ENCODE measurements around the gene WBP1L. TPM values are rescaled to one million over a fixed set of nuclear protein-coding genes. Genes with fewer than 3 reads are reported as not detected.

The WBP1L gene
- polyA plus RNA-seq, 3 donors: 24.8 to 43.0 (median 38.3) TPM

GRCh38 chr10:102775201-102775934 lies 31.6 kb downstream of the WBP1L start:
- H3K9me3 ChIP-seq (replicated peaks in 1 of 2; ENCODE audit: control insufficient read depth in 1 of 2, insufficient read depth in 1 of 2, low read length in 2 of 2): no peaks in the 10 kb centered on the region
- H3K9me3 Mint-ChIP-seq: no peaks in the 10 kb centered on the region
- H3K4me1 Mint-ChIP-seq: peaks cover 49% of the 10 kb centered on the region
- WGBS (ENCODE audit: insufficient coverage): 95% methylated on average over 15 of the region's 16 CpGs
- peaks cover 6 to 27% of the 10 kb centered on the region in 2 donors for H3K36me3 ChIP-seq (replicated peaks in 1 of 2; ENCODE audit: control insufficient read depth in 1 of 2, insufficient read depth in 2 of 2, low read length in 2 of 2)
- peaks cover 31 to 61% of the 10 kb centered on the region in 2 donors for H3K36me3 Mint-ChIP-seq
- DNase-seq: no peak
- no peaks in the 10 kb centered on the region for H3K27me3 Mint-ChIP-seq (ENCODE audit: low read depth in 3 of 3)
- peaks cover 44% of the 10 kb centered on the region for H4K20me1 ChIP-seq (ENCODE audit: insufficient read depth, low read length)
- H3K27me3 ChIP-seq (ENCODE audit: control insufficient read depth in 2 of 2, insufficient read depth in 2 of 2, low read length in 2 of 2): no peaks in the 10 kb centered on the region
- intact Hi-C loops (cut with micrococcal nuclease): no loop called here
- peak overlapping the region; percentile 14 to 75 for H3K27ac ChIP-seq (ENCODE audit: low read depth in 1 of 2, low read length in 2 of 2)
- H3K79me2 ChIP-seq (ENCODE audit: insufficient read depth, low read length): peaks cover 78% of the 10 kb centered on the region
- H3K27ac Mint-ChIP-seq: peak overlapping the region; percentile 77 to 99 (median 93)
- H2AFZ ChIP-seq (ENCODE audit: insufficient read depth, low read depth, low read length, poor library complexity, severe bottlenecking): no peak overlapping the region
- H3K4me1 ChIP-seq (ENCODE audit: control insufficient read depth in 1 of 2, insufficient read depth in 2 of 2, low read length in 2 of 2): peaks cover 42 to 47% of the 10 kb centered on the region in 2 donors
- H3K4me2 ChIP-seq (replicated peaks; ENCODE audit: extremely low read depth, low read length, poor library complexity, severe bottlenecking): no peak overlapping the region
- H3K4me3 Mint-ChIP-seq: peak overlapping the region in 1 of 2 donors; percentile 48
- no peak for TF ChIP-seq CTCF (IDR thresholded peaks at IDR 0.05)
- no peak overlapping the region for H3K4me3 ChIP-seq (replicated peaks in 1 of 3; ENCODE audit: low read depth in 2 of 3, low read length in 3 of 3)
- peak overlapping the region; percentile 16 for H3K9ac ChIP-seq (ENCODE audit: insufficient read depth, low read length, poor library complexity, severe bottlenecking)

GRCh38 chr10:102775935-102776669 lies 32.4 kb downstream of the WBP1L start:
- peak; percentile 68 to 77 (median 69) for DNase-seq
- Histone ChIP-seq H3K27ac (ENCODE audit: low read depth in 1 of 2, low read length in 2 of 2) (peak overlapping the region; percentile 14 to 75), H3K27me3 (ENCODE audit: control insufficient read depth in 2 of 2, insufficient read depth in 2 of 2, low read length in 2 of 2) (no peaks in the 10 kb centered on the region), H3K4me1 (ENCODE audit: control insufficient read depth in 1 of 2, insufficient read depth in 2 of 2, low read length in 2 of 2) (peaks cover 45 to 54% of the 10 kb centered on the region in 2 donors), H3K4me2 (replicated peaks; ENCODE audit: extremely low read depth, low read length, poor library complexity, severe bottlenecking) (peak overlapping the region; percentile 15), H3K79me2 (ENCODE audit: insufficient read depth, low read length) (peaks cover 79% of the 10 kb centered on the region), H3K4me3 (replicated peaks in 1 of 3; ENCODE audit: low read depth in 2 of 3, low read length in 3 of 3) (no peak overlapping the region), H3K9ac (ENCODE audit: insufficient read depth, low read length, poor library complexity, severe bottlenecking) (peak overlapping the region; percentile 16), H3K36me3 (replicated peaks in 1 of 2; ENCODE audit: control insufficient read depth in 1 of 2, insufficient read depth in 2 of 2, low read length in 2 of 2) (peaks cover 6 to 27% of the 10 kb centered on the region in 2 donors), H2AFZ (ENCODE audit: insufficient read depth, low read depth, low read length, poor library complexity, severe bottlenecking) (no peak overlapping the region), H4K20me1 (ENCODE audit: insufficient read depth, low read length) (peaks cover 44% of the 10 kb centered on the region), H3K9me3 (replicated peaks in 1 of 2; ENCODE audit: control insufficient read depth in 1 of 2, insufficient read depth in 1 of 2, low read length in 2 of 2) (no peaks in the 10 kb centered on the region)
- Mint-ChIP-seq H3K9me3 (no peaks in the 10 kb centered on the region), H3K27ac (peak overlapping the region; percentile 77 to 99 (median 93)), H3K4me3 (peak overlapping the region; percentile 13 to 48), H3K36me3 (peaks cover 35 to 65% of the 10 kb centered on the region in 2 donors), H3K27me3 (ENCODE audit: low read depth in 3 of 3) (no peaks in the 10 kb centered on the region), H3K4me1 (peaks cover 56% of the 10 kb centered on the region)
- no peak for TF ChIP-seq CTCF (IDR thresholded peaks at IDR 0.05)
- 0% methylated on average over 3 of the region's 17 CpGs for WGBS (ENCODE audit: insufficient coverage)
- intact Hi-C loops (cut with micrococcal nuclease): no loop called here

All from CD14-positive monocyte (primary cell).